BE2C (cell line): ENCODE data around the gene CLN5.
"Not testable (repeated sequence)": the region's sequence is repeated elsewhere in the genome, so short reads cannot be mapped to it uniquely, and the experiment has no call there.

Source experiments
- DNase-seq: peaks from one replicate; pipeline ENCODE4 v3.0.0-alpha.2; 2020
- H3K27me3 ChIP-seq: fragments of 250-450 bp; sonication (Bioruptor Pico); 2 replicates; pipeline ENCODE4 v1.5.1; 2020; ENCODE audit warnings: mild to moderate bottlenecking
- H3K36me3 ChIP-seq: fragments of 250-450 bp; sonication (Bioruptor Pico); 2 replicates; pipeline ENCODE4 v1.5.1; 2020; ENCODE audit warnings: mild to moderate bottlenecking
- H3K4me1 ChIP-seq: fragments of 250-450 bp; sonication (Bioruptor Pico); 2 replicates; pipeline ENCODE4 v1.5.1; 2020
- H3K4me3 ChIP-seq: 2 replicates; pipeline ENCODE4 v1.5.1; 2011; ENCODE audit warnings: low read depth, low read length
- H3K9me3 ChIP-seq: fragments of 250-450 bp; sonication (Bioruptor Pico); 2 replicates; pipeline ENCODE4 v1.5.1; 2020
- CTCF ChIP-seq: IDR thresholded peaks from 2 replicates; pipeline ENCODE4 v1.5.1; 2012; ENCODE audit warnings: mild to moderate bottlenecking, low read depth, low read length

Gene CLN5

GRCh38 chr13:76953968-76954367, 37.9 kb upstream of the CLN5 start:
- H3K9me3 ChIP-seq = no peaks in the 10 kb centered on the region
- DNase-seq = no peak
- no peak for TF ChIP-seq CTCF
- H3K4me3 ChIP-seq = no peak overlapping the region
- no peaks in the 10 kb centered on the region; the same call in 1 of the 2 replicates for H3K27me3 ChIP-seq
- H3K36me3 ChIP-seq = no peaks in the 10 kb centered on the region
- no peaks in the 10 kb centered on the region for H3K4me1 ChIP-seq

- Histone ChIP-seq H3K9me3 (no peaks in the 10 kb centered on the region), H3K4me1 (no peaks in the 10 kb centered on the region), H3K27me3 (no peaks in the 10 kb centered on the region; the same call in 1 of the 2 replicates), H3K36me3 (no peaks in the 10 kb centered on the region), H3K4me3 (no peak overlapping the region)
- no peak for TF ChIP-seq CTCF
- DNase-seq = no peak
Observed at GRCh38 chr13:76954538-76954937, 37.3 kb upstream of the CLN5 start.

GRCh38 chr13:76955193-76955592, 36.7 kb upstream of the CLN5 start:
- no peak for TF ChIP-seq CTCF
- no peak overlapping the region for H3K4me3 ChIP-seq
- H3K27me3 ChIP-seq = no peaks in the 10 kb centered on the region; the same call in 1 of the 2 replicates
- H3K4me1 ChIP-seq = no peaks in the 10 kb centered on the region
- peaks cover 4% of the 10 kb centered on the region; the same call in 1 of the 2 replicates for H3K9me3 ChIP-seq
- no peaks in the 10 kb centered on the region for H3K36me3 ChIP-seq
- no peak for DNase-seq

- TF ChIP-seq CTCF = no peak
- no peak overlapping the region for H3K4me3 ChIP-seq
- H3K27me3 ChIP-seq = no peaks in the 10 kb centered on the region; the same call in 1 of the 2 replicates
Observed at GRCh38 chr13:76955661-76956060, 36.2 kb upstream of the CLN5 start.

GRCh38 chr13:76958841-76959432, 32.9 kb upstream of the CLN5 start:
- Histone ChIP-seq H3K27me3 (no peaks in the 10 kb centered on the region; the same call in 1 of the 2 replicates), H3K36me3 (no peaks in the 10 kb centered on the region), H3K4me1 (no peaks in the 10 kb centered on the region), H3K9me3 (peaks cover 6% of the 10 kb centered on the region; the same call in 1 of the 2 replicates), H3K4me3 (no peak overlapping the region)
- no peak for TF ChIP-seq CTCF
- no peak for DNase-seq

More at GRCh38 chr13:76955661-76956060, 36.2 kb upstream of the CLN5 start:
- no peaks in the 10 kb centered on the region for H3K4me1 ChIP-seq
- H3K9me3 ChIP-seq = peaks cover 6% of the 10 kb centered on the region; the same call in 1 of the 2 replicates
- no peaks in the 10 kb centered on the region for H3K36me3 ChIP-seq
- no peak for DNase-seq

- not testable (repeated sequence) for H3K4me1 ChIP-seq, H3K9me3 ChIP-seq, H3K27me3 ChIP-seq, H3K4me3 ChIP-seq, H3K36me3 ChIP-seq, DNase-seq
Observed at GRCh38 chr13:76959734-76960133, 32.1 kb upstream of the CLN5 start.
